Epithelial cell of proximal tubule (primary cell): ENCODE results near the gene ZNF397. TPM values are rescaled to one million over a fixed set of nuclear protein-coding genes. Genes with fewer than 3 reads are reported as not detected.

Experiments used
- DNase-seq: peaks from one replicate; pipeline ENCODE4 v3.0.0-alpha.2; 2011; ENCODE audit warnings: low read depth
- H3K4me3 ChIP-seq: 2 replicates; pipeline ENCODE4 v1.5.1; 2011; ENCODE audit warnings: low read depth, mild to moderate bottlenecking, low read length
- CTCF ChIP-seq: conservative IDR thresholded peaks from 2 replicates; pipeline ENCODE4 v1.5.1; 2012; ENCODE audit warnings: low read depth, mild to moderate bottlenecking, low read length
- total RNA-seq: library from RNA; depleted of rRNA; stranded (reverse); fragments of >200 nt; gene quantifications from 2 replicates; pipeline ENCODE4 v1.2.3, GENCODE V29; 2015

Gene ZNF397
- total RNA-seq, result 5.1 and 7.0 TPM in 2 replicates

- no peak for TF ChIP-seq CTCF
- H3K4me3 ChIP-seq, result peak within 1 kb of the TSS; percentile 77
- DNase-seq, result peak; percentile 48
Observed at GRCh38 chr18:35240664-35241447, at the start of gene ZNF397. TSS of gene ZNF397 (plus strand) at chr18:35241034. CDS start at chr18:35242471, 1,437 bp downstream.

- no peak for TF ChIP-seq CTCF
- H3K4me3 ChIP-seq, result no peak overlapping the region
- DNase-seq, result no peak
Observed at GRCh38 chr18:35191698-35192025, 49.2 kb upstream of the ZNF397 start.

- H3K4me3 ChIP-seq, result no peak overlapping the region
- no peak for TF ChIP-seq CTCF
- DNase-seq, result no peak
Observed at GRCh38 chr18:35192415-35192814, 48.4 kb upstream of the ZNF397 start.

GRCh38 chr18:35193316-35193715 lies 47.5 kb upstream of the ZNF397 start:
- no peak overlapping the region for H3K4me3 ChIP-seq
- no peak for TF ChIP-seq CTCF
- no peak for DNase-seq

GRCh38 chr18:35197296-35197695 lies 43.5 kb upstream of the ZNF397 start:
- no peak for TF ChIP-seq CTCF

GRCh38 chr18:35201256-35201931 lies 39.4 kb upstream of the ZNF397 start:
- TF ChIP-seq CTCF, result no peak
- no peak for DNase-seq
- no peak overlapping the region for H3K4me3 ChIP-seq

More at GRCh38 chr18:35197296-35197695, 43.5 kb upstream of the ZNF397 start:
- DNase-seq, result no peak
- no peak overlapping the region for H3K4me3 ChIP-seq
